Mucosa of gallbladder (tissue), 1 donor: ENCODE data around the gene XPO6. TPM values are rescaled to one million over a fixed set of nuclear protein-coding genes. Genes with fewer than 3 reads are reported as not detected.
"Not testable (repeated sequence)": the region's sequence is repeated elsewhere in the genome, so short reads cannot be mapped to it uniquely, and the experiment has no call there.

ENCODE experiments used
- DNase-seq: peaks from one replicate; pipeline ENCODE4 v3.0.0-alpha.2; 2020; ENCODE audit warnings: low spot score
- total RNA-seq: library from RNA; stranded (reverse); gene quantifications from one replicate; pipeline ENCODE4 v1.2.1, GENCODE V29; 2021
- donor health status: DM: no; HTN: no; CAD: no.

The XPO6 gene
- 88.4 TPM for total RNA-seq

- peak; percentile 98 for DNase-seq
Observed at GRCh38 chr16:28211758-28212531, at the start of gene XPO6. TSS of gene XPO6 (minus strand) at chr16:28211965. CDS start at chr16:28211368, 597 bp downstream.

- DNase-seq, result no peak
Observed at GRCh38 chr16:28260193-28260592, 48.4 kb upstream of the XPO6 start.

- no peak for DNase-seq
Observed at GRCh38 chr16:28259781-28260150, 48.0 kb upstream of the XPO6 start.

GRCh38 chr16:28259091-28259780 lies 47.5 kb upstream of the XPO6 start:
- no peak for DNase-seq

GRCh38 chr16:28258567-28258966 lies 46.8 kb upstream of the XPO6 start:
- DNase-seq, result no peak

- DNase-seq, result no peak
Observed at GRCh38 chr16:28257256-28257655, 45.5 kb upstream of the XPO6 start.

- no peak for DNase-seq
Observed at GRCh38 chr16:28255838-28256237, 44.1 kb upstream of the XPO6 start.

GRCh38 chr16:28254158-28254557 lies 42.4 kb upstream of the XPO6 start:
- DNase-seq, result no peak

GRCh38 chr16:28250999-28251398 lies 39.2 kb upstream of the XPO6 start:
- no peak for DNase-seq

- DNase-seq, result not testable (repeated sequence)
Observed at GRCh38 chr16:28249483-28249882, 37.7 kb upstream of the XPO6 start.

- DNase-seq, result no peak
Observed at GRCh38 chr16:28241924-28242323, 30.2 kb upstream of the XPO6 start.

- DNase-seq, result no peak
Observed at GRCh38 chr16:28237754-28238357, 26.1 kb upstream of the XPO6 start.

- no peak for DNase-seq
Observed at GRCh38 chr16:28231763-28232162, 20.0 kb upstream of the XPO6 start.

GRCh38 chr16:28223909-28224308 lies 12.1 kb upstream of the XPO6 start:
- not testable (repeated sequence) for DNase-seq

GRCh38 chr16:28219777-28220176 lies 8.0 kb upstream of the XPO6 start:
- DNase-seq, result not testable (repeated sequence)

- no peak for DNase-seq
Observed at GRCh38 chr16:28219282-28219681, 7.5 kb upstream of the XPO6 start.

GRCh38 chr16:28218109-28218508 lies 6.3 kb upstream of the XPO6 start:
- DNase-seq, result peak; percentile 40

GRCh38 chr16:28217326-28217725 lies 5.6 kb upstream of the XPO6 start:
- no peak for DNase-seq

- no peak for DNase-seq
Observed at GRCh38 chr16:28213396-28213795, 1.6 kb upstream of the XPO6 start.

GRCh38 chr16:28212532-28212873 lies 738 bp upstream of the XPO6 start:
- no peak for DNase-seq

GRCh38 chr16:28210979-28211588 lies 681 bp downstream of the XPO6 start:
- peak; percentile 59 for DNase-seq

GRCh38 chr16:28210264-28210663 lies 1.5 kb downstream of the XPO6 start:
- no peak for DNase-seq

- DNase-seq, result no peak
Observed at GRCh38 chr16:28208824-28209223, 2.9 kb downstream of the XPO6 start.
